ENCODE results near the gene FTO.

FTO gene

DNA sequence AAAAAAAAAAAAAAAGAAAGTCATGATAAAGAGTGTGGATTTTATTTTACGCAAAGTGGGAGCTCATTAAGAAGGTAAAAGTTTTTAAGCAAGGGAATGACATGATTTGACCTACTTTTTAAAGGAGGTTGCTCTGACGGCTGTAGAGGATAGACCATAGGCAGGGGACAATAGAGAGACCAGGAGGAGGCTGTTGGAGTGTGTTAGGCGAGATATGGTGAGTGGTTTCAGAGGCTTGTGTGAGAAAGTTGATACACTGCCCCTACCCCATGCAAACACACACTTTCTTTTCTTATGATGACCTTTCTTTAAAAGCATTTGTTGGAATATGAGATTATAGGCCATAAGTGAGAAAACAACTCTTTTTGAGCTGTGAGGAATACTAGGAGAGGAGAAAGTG is 82.0 kb downstream of the FTO start:
- no peak for DNase-seq

DNA sequence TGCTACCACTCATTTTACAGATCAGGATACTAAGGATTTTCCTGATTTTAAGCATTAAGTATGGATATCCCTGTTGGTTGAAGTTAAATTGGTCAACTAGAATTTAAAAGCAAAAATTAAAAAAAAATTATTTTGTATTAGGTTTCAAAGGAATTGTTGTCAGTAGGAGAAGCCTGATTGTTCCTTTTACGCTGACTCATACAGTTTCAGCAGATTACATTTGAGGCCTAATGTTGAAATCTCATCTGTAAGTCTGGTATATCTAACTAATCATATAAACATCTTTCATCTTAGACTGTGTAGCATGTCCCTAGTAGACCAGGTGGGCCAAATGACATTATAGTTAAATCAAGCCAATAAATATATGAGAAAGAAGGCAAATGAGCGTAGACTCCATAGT is 83.5 kb downstream of the FTO start:
- no peak for DNase-seq

DNA sequence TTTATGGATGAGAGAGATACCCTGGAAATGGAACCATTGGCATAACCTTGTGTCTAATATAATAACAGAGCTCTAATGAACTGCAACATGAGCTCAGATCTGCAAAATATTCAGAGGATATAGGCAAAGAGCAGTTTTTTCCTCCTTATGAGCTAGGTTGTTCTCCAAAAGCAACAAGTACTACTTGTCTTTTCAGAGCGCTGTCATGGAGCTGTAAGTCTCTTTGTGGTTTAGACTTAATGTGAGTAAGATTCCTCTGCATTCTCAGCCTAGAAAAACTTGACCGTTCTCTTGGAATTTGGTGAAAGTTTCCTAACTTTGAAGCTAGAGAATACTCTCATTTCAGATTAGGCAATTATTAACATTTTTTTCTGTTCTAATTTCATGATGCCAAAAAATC is 85.2 kb downstream of the FTO start:
- DNase-seq, result no peak

DNA sequence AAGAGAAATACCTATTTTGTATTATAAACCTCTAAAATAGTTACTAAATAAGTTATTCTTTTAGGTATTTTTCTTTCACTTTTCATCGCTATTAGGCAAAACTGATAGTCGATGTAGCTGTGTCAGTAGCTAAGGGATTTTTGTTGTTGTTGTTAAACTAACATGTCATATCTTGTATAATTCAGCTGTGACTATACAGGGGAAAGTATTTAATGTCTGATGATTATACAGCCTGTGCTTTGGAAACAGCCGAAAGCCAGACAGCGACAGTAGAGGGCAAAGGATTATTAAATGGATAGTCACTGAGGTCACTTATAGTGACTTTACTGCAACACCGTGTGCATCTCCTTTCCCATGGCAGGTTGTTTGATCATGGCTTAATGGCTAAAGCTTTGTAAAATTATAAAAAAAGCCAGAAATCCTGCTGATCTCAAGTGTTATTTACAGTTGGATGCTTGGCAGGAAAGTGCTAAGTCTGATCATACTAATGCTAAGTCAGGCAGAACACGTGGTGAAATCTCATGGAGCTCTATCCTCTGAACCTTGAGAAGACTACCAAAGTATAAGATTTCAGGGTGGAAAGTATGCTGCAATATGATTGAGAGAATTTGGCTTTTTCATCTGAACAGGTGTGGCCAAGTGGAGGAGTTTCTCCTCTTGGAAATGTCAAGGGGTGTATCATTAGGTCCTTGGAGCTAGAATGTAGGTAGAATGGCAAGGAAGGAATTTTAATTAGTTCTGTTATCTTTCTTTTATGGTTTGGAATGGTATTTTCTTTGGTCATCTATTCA is 88.4 kb downstream of the FTO start:
- no peak for DNase-seq

DNA sequence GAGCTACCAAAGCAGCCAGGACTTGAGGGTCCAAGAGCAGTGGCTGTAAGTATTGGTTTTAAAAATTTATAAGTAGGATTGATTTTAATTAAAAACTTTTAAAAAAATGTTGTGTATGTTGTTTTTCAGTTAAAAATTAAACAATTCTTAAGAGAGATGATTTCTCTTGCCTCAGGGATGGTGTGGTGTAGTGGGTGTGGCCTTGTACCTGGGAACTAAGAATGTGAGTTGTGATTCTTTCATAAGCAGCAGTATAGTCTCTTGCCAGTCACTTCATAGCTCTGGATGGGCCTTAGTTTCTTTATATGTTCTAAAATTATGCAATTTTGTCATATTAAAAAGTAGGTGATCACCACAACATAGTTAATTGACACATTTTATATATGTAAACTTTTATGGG is 99.5 kb downstream of the FTO start:
- DNase-seq, result no peak

DNA sequence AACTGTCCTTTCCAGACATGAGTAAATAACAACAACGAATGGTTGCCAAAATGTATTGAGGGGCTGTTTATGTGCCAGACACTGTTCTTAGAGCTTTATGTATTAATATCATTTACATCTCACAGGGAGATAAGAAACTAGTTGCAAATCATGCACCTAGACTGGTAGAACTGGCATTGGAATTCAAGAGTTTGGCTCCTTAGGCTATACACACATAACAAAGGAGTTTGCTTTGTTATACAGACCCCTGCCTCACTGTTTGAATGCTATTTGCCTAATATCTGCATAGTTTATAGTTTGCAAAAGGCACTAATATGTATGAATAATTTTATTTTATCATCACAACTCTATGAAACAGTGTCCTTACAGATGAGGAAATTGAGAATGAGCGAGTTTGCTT is 100.0 kb downstream of the FTO start:
- no peak for DNase-seq

DNA sequence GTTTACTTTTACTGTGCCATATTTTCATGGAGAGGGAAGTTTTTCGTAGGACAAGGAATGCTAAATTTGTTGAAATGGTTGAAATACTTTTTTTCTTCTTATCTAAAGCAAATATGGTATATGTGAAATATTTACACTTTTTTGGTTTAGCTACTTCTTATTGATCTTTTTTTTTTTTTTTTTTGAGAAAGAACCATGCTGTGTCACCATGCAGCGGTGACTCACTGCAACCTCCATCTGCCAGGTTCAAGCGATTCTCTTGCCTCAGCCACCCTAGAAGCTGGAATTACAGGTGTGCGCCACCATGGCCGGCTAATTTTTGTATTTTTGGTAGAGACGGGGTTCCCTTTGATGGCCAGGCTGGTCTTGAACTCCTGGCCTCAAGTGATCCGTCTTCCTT is 100.5 kb downstream of the FTO start:
- DNase-seq, result no peak

DNA sequence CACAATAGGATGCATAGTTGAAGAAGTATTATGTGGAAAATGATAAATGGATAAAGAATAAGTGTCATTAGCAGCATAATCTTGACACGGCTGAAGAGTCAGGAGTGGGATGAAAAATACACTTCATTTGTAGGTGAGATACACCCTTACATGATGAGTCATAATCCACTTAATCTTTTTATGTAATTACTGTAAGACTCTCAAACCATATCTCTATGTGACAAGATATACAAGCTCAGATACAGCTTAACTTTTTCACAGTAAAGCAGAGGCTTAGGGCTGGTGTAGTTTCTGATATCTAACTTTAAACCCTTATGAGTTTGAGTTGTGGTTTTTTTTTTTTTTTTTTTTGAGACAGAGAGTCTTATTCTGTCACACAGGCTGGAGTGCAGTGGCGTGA is 101.2 kb downstream of the FTO start:
- no peak for DNase-seq

DNA sequence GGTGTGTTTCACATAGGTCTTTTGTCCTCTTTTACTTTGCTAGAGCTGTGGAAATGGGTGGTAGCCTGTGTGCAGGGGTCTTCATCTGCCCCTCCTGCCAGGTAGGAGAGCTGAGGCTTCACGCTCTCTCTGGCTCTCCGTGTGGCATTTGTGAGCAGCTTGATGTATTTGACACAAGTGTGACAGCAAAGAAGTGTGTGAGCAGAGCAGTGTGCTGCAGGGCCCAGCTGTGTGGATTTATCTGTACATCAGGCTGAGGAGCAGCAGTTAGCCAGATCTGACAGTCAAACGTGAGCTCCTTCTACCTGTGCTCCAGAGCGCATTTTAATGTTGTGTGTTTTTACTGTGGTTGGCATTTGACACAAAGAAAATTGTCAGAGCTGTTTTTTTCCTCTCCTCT is 101.8 kb downstream of the FTO start:
- no peak for DNase-seq

DNA sequence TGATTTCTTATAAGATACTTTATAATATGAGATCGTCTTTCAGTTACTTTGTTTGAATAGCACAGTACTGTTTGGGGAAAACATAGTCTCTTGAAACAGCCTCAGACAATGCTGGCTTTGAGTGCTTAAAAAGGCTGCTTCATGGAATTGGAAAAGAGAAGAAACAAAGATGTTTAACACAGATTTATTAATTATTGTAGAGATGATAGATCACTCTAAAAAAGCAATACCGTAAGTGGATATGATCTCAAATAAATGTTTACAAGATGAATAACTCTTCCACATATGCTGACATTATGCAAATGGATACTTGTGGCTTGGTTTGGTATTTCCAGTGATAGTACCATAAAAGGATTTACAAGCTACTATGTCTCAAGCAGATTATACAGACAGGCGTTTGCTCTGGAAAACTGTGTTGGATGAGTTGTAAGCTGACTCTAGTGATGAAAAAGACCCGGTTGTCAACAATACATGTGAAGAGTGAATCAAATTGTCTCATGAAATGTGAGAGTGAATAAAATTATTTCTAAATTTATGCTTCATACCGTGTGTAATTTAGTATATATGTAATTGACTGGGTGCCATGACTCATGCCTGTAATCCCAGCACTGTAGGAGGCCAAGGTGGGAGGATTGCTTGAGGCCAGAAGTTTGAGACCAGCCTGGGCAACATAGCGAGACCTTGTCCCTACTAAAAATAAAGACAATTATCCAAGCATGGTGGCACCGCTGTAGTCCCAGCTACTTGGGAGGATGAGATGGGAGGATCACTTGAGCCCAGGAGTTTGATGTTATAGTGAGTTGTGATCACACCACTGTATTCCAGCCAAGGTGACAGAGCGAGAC is 105.4 kb downstream of the FTO start:
- DNase-seq, result no peak

DNA sequence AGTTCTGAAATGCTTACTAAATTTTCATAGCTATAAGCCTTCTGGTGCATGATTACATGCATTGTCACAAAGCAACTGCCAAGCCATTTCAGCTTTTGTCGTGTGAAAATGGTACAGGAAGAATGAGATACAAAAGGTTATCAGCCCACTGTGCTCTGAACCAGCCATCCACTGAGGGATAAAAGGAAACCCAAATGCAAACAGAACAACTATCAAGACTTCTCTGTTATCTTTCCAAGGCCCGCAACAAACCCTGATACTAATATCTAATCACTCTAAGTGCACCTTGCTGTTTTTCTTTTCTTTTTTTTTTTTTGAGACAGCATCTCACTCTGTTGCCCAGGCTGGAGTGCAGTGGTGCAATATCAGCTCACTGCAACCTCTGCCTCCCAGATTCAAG is 109.0 kb downstream of the FTO start:
- DNase-seq, result no peak

DNA sequence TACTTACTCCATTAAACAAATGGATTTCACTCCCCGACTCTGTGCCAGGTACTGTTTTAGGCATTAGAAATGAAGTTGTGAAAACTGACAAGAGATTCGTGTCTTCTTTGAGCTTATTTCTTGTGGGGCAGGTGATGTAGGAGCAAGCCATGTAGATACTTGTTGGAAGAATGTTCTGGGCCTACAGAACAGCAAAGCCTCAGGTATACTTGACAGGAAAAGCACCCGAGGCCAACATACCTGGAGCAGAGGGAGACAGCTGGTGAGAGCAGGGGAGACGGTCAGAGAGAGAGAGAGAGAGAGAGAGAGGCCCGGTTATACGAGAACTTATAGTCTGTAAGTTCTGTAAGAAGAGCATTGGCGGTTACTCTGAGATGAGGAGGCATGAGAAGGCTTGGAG is 110.8 kb downstream of the FTO start:
- DNase-seq, result no peak

DNA sequence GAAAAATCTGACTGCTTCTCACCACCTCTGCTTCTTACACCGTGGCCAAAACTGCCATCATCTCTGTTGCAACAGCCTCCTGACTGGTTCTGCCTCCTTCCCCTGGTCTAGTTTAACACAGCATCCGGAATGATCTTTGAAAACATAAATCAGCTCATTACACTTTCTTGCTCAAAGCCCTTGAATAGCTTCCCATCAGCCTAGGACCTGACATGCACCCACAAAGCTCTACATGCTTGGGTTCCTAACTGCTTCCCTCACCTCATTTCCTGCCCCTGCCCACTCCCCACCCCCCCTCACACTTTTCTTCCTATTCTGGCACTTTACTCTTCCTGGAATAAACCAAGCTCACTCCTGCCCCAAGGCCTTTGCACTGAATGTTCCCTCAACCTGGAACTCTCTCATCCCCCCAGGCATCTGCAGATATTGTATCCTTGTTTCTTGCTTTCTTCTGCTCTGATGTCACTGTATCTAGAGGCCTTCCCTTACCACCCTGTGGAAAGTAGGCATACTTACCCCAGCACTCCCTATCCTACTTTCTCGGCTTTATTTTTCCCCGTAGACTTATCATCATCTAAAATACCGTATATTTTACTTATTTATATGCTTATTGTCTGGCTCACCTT is 112.4 kb downstream of the FTO start:
- no peak for DNase-seq

DNA sequence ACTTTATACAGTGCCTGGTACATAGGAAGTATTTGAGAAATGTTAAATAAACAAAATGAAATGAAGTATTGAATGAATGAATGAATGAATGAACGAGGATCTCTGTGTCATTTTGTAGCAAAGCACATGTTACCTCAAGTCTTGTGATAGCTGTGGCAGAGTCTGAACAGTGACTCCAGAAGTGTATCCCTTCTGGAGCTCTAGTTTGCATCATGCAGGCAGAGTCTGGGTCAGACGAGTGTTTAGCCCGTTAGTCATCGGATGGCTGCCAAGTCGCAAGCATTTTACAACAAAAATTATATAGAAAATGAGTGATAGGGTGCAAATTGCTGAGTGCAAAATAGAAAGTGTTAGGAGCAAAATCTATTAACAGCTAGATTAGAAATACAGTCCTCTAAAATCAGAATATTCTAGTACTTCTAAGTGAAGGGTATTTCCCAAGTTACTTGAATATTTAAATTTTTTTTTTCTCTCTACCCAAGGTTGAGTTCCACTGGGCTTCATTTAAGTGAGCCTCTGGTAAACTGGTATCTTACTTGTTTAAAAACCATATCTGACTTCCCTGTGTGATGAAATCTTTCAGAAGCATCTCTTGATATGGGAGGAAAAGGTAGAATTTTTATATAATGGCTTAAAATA is 113.3 kb downstream of the FTO start:
- no peak for DNase-seq

DNA sequence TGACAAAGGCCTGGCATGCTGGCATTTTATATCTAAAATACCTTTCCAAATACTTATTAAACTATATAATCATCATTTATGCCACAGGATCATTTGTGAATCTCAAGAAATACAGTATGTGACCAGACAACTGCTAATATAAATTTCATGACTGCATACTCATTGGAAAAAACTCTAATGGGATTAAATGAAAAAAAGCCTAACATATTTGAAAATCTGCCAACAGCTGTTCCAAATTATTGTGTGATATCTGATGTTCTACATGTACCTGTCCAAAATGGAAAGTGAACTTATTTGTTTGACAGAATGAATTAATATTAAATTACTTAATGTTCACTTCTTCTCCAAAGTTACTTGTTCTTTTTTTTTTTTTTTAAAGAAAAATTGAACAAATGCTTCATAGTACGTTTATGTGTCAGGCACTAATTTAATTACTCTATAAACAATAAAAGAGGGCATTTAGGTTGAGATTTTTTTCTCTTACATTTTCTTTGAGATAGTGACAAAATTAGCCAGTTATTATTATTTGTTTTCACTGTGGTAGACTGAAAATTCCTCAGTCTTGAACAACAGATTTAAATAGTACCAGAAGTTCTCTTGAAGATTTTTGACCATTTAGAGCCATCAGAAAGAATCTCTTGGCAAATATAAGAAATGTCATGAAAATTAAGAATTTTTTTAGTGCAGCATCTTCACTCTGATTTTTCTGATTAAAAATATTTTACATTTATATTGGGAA is 114.0 kb downstream of the FTO start:
- no peak for DNase-seq

DNA sequence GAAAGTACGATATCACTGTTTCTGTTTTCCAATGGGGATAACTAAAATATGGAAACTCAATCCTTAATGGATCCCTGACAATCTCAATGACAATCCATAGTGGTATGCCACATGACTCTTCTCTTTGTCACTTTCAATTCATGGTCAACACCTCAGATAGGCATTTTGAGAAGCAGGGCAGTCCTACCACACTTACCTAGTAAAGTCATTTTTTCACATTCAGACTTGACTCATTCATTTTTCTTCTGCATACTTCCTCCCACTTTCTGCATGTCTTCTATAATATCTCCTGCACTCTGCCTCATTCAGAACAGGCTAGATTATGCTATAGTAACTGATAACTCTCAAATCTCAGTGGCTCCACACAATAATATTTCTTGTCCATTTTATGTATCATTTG is 117.5 kb downstream of the FTO start:
- no peak for DNase-seq

DNA sequence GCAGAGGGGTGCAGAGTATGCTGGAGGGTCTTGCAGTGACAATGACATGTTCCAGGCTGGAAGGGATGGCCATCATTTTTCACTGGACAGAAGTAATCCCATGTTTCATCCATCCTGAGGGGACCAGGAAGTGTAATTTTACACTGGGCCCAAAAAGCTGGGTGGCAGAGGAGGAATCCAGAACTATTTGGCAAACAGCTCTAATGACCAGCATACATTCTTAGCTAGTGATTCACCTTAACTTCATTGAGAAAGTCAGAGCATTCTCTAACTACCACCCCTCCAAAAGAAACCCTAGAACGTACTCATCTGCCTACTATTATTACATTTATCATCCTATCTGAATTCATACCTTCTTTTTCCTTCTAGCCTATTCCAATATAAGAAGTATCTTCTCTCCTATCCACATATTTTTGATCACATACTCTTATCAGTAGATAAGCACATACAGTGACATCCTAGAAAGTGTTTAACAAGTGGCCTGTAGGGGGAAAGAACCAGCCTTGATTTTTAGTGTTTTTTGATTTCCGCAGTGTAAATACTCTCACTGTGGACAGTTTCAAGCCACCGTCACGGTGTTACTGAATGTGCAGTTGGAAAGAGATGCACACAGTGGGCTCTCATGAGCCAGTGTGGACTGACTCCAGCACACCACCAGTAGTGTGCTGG is 118.1 kb downstream of the FTO start:
- no peak for DNase-seq

DNA sequence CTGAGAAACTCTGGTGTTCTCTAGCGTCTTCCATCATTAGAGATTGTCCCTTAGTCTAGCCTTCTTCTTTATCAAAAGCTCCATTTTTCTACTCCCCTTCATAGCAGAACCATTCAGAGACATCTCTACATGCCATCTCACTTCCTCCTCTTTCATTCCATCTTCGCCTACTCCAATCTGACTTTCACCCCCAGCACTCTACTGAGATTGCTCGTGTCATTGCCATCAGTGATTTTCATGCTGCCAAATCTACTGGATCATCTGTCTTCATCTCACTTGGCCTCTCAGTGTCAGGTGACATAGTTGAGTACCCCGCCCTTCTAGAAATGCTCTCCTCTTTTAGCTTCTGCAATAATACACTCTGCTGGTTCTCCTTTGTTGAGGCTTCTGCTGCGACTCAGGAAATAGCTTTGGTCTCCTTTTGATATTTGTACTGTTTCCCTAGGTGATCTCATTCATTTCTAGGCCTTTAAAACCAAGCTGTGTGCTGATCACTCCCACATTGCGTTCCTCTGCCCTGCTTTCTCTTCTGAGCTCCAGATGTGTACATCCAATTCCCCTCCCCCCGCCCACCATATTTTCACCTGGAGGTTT is 119.1 kb downstream of the FTO start:
- DNase-seq, result peak; percentile 16

DNA sequence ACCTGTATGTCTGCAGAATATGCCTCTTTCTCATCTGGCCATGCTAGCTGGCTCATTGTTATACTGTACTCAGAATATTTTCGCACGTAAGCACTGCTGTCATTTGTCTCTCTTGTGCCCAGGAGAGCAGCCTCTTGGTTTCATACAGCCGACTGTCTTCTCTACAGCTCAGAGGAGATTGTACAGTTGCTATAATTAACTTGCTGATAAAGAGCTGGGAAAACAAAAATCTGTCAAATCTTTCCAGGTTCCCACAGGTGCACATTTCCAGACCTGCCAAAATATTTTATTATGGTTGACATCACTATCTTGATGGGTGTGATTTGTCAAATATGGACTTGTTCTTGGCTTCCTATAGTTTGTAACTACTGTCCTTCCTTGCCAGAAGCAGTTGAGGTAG is 122.7 kb downstream of the FTO start:
- DNase-seq, result no peak

DNA sequence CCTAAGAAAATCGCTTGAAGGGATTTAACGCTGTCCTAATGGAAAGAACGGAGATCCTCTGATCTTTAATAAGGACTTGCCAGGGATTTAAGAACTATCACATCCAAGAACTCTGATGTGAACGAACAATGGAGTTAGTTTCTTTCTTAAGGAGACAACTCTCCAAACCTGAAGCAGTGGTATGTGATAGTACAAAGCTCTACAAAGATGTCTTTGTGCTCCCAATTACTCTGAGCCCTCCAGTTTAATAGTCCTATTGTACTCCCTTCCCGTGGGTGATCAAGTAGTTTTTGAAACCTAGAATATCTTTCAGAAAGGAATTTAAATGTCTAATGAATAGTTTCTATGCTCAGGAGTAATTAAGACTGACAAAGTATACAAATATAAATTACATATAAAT is 123.8 kb downstream of the FTO start:
- DNase-seq, result no peak

DNA sequence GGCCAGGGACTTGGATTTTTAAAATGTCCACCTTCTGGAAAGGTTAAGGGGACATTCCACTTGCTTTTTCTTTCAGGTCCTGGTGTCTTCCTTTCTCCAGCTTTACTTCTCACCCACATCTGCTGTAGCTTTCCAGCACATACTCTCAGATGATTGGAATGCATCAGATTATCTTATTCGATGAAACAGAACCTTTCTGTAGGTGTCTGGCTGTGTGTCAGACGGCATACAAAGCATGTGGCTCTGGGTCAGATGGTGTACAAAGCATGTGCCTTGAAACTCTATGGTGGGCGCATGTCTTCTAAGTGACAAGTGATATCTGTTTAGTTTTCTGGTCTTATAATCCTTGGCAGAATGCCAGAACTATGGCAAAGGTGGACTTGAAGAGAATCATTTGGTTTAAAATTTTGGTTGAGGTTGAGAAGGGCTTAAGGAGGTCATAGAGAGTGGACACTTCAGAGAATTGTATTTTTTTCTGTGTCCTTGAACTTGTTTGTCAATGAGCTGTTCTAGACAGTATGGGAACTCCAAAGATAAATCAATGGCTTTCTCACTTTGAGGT is 125.3 kb downstream of the FTO start:
- DNase-seq, result no peak

All from activated CD4-positive, alpha-beta T cell treated with anti-CD3 and anti-CD28 coated beads for 48 hours (primary cell).